Gastroesophageal sphincter (tissue), 3 donors: Measurements from ENCODE around the gene TBX3.

Source experiments
- POLR2A ChIP-seq, 2 donors: fragments of 450-650 bp; IDR thresholded peaks; one replicate each; pipeline ENCODE4 v1.6.1; 2017; ENCODE audit warnings: antibody characterized with exemption in 2 of 2, mild to moderate bottlenecking in 2 of 2, moderate library complexity in 1 of 2
- TF ChIP-seq, protein P1 (sequence below), 4 experiments: fragments of 200-600 bp in 2 of 4; fragments of 450-650 bp in 2 of 4; sonication (generic) in 1 of 4; IDR thresholded peaks; one replicate each; pipeline ENCODE4 v1.5.1; 2017 to 2019; ENCODE audit warnings: antibody characterized with exemption in 4 of 4, mild to moderate bottlenecking in 2 of 4, moderate library complexity in 2 of 4

DNA sequence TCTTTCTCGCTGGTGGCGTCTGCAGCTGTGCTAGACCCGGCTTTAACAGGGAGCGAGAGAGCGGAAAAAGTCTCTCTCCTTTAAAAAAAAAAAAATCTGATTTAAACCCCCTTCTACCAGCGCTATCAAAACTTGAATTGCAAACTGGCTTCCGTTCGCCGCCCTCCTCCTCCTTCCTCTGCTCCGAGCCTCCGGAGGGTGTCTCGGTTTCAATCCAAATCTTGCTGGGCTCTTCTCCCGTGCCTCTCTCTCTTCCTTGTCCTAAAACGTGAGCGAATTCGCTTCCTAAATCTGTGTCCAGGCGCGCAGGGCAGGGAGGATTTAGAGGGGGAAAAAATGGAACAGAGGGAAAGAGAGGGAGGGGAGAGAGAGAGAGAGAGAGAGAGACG is 272 bp downstream of the TBX3 start:
- TF ChIP-seq, protein P1, sequence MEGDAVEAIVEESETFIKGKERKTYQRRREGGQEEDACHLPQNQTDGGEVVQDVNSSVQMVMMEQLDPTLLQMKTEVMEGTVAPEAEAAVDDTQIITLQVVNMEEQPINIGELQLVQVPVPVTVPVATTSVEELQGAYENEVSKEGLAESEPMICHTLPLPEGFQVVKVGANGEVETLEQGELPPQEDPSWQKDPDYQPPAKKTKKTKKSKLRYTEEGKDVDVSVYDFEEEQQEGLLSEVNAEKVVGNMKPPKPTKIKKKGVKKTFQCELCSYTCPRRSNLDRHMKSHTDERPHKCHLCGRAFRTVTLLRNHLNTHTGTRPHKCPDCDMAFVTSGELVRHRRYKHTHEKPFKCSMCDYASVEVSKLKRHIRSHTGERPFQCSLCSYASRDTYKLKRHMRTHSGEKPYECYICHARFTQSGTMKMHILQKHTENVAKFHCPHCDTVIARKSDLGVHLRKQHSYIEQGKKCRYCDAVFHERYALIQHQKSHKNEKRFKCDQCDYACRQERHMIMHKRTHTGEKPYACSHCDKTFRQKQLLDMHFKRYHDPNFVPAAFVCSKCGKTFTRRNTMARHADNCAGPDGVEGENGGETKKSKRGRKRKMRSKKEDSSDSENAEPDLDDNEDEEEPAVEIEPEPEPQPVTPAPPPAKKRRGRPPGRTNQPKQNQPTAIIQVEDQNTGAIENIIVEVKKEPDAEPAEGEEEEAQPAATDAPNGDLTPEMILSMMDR (IDR thresholded peaks at IDR 0.05): peak in 1 of 4 experiments; percentile 24
- TF ChIP-seq POLR2A (IDR thresholded peaks at IDR 0.05): no peak
